HG02938 (cell line): Measurements from ENCODE around the gene UBE2N.
"Not testable (repeated sequence)": the region's sequence is repeated elsewhere in the genome, so short reads cannot be mapped to it uniquely, and the experiment has no call there.

Experiments
- ATAC-seq: cut with Tn5 transposase; IDR thresholded peaks from one replicate; pipeline ENCODE4 v1.9.1; 2021; ENCODE audit warnings: mild to moderate bottlenecking, moderate library complexity; ENCODE audit not compliant: unreplicated experiment

UBE2N gene

DNA sequence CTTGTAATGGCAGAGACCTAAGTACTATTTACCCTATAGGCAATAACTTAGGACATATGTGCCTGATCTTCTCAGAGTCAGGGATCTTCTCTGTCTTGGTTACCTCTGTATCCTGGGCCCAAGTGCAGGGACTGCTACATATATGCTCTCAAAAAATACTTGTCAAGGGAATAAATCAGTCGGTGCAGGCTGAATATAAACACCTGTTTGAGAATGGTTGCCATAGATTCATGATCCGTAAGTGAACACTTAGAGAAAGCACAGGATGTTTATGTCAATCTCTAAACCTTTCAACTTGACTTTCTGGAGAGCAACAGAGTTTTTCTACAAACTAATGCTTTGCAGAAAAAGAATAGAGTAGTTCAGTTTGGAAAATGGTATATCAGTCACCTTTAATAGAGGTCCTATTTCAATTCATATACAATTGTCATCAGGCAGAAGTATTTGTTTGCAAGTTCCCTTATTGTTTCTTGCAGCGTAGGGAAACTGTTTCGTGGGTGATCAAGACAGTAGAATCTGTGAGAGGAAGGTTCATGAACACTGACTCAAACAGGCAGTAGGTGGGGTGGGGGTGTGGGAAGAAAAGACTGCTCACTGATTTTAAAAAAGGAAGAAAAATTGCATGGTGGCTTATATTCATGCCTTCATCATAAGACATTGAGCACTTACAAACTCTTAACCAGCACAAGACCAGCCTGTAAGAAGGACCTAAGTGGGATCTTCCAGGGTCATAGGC is 6.0 kb upstream of the UBE2N start:
- no peak for ATAC-seq

DNA sequence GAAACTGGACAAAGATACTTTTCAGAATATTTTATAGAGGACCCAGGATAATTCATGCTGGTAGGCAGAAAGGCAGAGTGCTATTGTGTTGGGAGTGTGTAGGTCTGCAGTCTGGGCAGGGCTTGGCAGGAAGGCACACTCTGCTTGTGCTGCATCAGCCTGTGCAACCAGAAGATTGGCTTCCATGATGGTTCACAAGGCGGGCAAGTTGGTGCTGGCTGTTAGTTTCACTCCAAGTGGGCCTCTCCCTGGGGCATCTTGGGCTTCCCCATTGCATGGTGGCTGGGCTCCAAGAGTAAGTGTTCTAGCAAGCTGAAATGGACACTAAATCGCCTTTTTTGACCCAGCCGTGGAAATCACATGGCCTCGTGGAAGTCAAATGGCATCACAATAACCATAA is 1.8 kb upstream of the UBE2N start:
- ATAC-seq: no peak

DNA sequence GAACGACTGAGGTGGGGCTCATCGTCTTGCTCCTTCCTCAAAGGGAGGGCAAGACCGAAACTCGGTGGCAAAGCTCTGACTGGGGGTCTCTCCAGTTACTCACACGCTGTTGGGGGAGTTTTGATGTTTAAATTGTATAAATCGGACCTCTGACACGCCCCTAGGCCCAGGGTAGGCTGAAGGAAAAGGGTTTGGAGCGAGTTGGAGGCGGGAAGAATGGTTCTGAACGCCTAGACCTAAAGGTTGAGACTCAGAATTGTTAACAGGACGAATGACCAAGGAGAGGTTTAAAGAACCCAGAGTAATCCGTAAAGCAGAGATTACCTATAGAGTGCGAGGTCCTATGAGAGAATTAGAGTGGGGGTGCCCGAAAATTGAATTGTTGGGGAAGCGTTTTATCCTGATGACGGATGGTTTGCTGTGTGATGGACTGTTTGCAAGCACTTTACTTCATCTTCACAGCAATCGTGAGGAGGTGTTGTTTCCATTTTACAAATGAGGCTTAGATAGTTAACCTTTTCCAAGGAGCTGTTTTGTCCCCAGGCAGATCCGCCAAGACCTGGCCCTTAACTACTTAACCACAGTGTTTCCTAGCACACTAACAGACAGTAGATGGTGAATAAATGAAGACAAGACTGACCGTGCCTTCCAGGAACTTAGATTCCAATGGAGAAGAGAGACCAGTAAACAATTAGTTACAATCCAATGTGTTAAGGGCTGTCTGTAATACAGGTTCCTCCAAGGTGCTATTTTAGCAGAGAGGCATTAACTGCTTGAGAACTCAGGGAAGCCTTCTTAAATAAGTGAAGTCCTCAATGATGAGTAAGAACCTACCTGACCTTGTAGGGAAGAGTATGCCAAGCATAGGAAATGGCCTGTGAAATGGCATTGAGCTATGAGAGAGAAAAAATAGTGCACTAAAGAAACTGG is 929 bp upstream of the UBE2N start:
- no peak for ATAC-seq

DNA sequence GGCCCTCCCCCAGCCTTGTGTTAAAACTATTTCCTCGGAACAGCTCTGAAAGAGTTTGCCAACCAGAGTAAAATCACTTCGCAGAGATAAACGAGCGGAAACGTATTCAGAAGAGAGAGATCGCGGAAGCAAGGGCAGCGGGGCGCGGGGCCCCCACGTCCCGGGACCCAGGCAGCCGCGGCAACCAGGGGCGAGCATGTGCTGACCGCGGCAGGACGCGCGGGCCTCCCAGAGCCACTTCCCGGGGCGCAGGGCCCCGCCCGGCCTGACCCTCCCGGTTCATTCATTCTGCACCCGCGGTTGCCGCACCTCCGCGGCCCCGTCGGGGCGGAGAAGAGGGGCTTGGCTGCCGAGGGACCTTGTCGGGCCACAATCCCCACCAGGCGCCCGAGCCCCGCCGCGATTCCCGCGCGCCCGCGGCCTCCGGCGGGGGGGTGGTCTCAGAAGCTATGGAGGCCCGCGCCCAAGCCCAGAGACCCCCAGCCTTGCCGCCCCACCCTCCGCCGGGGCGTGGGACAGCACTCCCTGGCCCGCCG is 598 bp downstream of the UBE2N start:
- peak; percentile 3 for ATAC-seq

DNA sequence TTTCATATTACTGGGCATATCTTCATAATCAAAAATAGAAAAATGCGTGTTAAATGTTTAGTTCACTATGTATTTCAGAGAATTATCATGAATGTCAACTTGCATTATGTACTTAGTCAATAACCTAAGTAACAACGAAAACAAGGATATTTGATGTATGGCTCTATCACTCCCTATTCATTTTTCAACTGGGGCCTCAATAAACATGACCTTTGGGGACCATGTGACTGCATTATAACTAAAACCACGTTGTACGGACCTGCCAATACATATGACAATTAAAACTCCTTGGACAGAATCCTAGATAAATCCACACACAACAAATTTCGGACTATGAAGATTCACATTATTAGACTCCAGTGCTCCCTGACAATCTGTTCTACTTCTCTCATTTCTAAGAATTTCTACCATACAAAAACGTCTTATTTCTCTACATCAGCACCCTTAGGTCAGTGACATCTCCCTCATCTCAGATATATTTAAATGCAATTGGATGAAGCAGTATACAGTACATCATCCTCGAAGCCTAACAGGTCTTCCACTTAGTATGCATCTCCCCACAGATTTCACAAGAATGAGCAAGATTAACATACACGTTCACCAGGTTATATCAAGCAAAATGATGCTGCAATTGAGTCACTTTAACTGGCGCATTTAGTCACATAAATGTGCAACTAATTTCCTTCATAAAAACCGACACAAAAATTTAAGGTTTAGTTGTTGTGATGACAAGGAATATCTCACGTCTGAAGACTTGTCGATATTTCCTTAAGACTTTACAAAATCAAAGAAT is 1.5 kb downstream of the UBE2N start:
- ATAC-seq: no peak

DNA sequence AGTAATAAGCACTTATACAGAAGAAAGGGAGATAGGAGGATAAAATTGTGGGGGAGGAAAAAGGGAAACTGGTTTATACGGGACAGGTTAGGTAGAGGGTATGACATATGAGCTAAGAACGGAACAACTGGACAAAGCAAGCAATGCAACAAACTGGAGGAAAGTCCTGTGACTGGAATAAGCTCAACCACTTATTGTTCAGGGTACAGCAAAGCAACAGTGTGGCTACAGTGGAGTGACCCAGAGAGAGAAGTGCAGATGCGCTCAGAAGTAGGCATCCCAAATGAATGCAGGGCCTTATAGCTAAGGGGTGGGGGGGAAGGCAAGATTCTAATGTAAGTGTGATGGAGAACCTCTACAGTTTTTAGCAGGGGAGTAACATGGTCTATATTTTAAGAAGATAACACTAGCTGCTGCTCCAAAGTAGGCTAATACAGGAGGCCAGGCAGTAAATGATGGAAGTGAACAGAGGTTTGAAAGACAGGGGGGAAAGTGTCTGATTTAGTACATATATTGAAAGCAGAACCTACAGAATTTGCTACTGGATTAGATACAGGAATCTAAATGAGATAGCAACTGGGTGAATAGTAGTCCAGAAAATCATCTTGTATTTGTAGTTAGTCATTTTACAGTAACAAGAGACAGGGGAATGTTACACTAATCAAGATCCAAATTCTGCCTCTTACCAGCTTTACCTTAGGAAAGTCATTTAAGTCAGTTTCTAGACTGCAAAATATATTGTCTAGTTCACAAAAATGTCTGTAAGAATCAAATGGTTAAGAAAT is 3.3 kb downstream of the UBE2N start:
- ATAC-seq: no peak

DNA sequence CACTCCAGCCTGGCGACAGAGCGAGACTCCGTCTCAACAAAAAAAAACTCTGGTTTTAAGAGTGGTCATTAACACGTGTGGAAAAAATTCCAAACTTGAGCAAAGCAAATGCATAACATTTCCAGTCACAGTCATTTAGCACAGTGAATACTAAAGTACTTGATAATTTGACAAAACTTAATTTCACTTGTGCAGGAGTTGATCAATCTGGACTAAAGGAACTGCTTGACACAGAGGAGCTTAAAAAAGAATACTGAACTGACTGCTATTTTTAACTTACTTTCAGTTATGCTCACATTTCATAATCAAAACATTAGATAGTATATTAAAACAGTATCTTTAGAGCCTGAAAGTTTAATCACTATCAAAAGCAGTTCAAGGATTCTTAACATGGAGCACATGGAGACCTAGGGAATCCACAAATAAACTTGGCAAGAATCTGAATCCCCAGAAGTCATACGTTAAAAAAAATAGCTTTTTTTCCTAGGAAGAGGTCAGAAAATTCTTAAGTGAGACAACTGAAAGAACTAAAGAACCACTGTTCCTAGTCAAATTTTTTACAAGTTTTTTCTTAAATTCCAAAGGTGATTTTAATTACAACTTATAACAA is 7.4 kb downstream of the UBE2N start:
- ATAC-seq: no peak

DNA sequence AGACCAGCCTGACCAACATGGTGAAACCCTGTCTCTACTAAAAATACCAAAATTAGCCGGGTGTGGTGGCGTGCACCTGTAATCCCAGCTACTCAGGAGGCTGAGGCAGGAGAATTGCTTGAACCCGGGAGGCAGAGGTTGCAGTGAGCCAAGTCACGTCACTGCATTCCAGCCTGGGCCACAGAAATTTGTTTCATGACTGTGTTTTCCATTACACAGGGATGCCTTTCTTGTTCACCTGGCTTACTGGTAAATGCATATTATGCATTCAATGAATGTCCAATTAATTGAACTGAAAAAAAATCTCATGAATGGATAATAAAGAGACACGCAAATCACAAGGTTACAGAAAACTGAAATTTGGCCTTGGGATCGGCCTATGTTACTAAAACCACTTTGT is 9.7 kb downstream of the UBE2N start:
- not testable (repeated sequence) for ATAC-seq

DNA sequence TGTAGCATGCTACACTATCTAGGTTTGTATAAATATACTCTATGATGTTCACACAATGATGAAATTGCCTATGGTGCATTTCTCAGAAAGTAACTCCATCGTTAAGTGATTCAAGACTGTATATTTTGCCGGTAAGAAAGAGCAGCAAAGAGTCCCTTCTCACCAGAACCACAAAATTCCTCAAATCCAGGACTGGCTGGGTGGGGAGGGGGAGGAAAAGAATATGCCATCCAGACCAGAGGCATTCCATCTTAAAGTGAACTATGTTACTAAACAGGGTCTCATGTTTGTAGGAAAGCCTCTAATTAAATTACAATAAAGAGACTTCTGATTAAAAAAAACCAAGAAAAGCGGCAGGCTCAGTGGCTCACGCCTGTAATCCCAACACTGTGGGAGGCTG is 11.5 kb downstream of the UBE2N start:
- ATAC-seq: no peak

DNA sequence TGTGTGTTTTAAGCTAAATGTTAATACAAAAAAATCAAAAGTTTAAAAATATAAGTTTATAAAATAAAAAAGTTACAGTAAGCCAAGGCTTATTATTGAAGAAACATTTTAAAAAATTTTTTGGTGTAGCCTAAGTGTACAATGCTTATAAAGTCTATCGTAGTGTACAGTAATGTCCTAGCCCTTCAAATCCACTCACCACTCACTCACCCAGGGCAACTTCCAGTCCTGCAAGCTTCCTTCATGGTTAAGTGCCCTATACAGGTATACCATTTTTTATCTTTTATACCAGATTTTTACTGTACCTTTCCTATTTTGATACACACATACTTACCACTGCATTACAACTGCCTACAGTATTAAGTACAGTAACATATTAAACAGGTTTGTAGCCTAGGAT is 11.9 kb downstream of the UBE2N start:
- no peak for ATAC-seq

DNA sequence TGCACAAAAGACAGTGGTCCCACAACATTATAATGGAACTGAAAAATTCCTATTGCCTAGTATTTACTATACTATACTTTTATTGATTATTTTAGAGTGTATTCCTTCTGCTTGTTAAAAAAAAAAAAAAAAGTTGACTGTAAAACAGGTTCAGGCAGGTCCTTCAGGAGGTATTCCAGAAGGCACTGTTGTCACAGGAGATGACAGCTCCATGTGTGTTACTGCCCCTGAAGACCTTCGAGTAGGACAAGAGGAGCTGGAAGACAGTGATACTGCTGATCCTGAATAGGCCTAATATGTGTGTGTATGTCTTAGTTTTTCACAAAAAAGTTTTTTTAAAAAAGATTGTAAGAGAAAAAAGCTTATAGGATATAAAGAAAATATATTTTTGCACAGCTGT is 12.3 kb downstream of the UBE2N start:
- ATAC-seq: no peak

DNA sequence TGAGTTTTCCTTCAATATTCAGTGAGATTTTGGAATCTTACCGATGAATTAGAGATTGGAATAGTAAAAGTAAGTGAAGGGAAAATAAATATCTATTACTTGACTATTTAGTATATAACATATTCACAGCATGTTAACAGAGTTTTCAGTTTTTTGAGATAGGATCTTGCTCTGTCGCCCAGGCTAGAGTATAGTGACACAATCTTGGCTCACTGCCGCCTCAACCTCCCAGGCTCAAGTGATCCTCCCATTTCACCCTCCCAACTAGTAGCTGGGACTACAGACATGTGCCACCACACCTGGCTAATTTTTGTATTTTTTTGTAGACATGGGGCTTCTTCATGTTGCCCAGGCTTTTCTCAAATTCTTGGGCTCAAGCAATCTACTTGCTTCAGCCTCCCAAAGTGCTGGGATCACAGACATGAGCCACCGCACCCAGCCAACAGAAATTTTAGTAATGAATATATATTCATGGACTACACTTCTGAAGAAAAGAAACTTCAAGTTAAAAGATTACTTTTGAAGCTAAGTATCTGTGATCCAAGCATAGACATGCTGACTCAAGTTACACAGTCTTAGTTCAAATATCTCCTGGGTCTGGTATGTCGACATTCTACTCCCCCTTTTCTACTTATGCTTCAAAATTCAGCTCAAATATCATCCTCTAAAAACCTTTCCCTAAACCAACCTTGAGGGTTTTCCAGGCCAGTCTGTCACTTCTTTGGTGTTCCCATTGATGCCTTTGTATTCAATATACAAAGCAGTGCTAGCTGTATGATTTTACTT is 13.8 kb downstream of the UBE2N start:
- ATAC-seq: no peak

DNA sequence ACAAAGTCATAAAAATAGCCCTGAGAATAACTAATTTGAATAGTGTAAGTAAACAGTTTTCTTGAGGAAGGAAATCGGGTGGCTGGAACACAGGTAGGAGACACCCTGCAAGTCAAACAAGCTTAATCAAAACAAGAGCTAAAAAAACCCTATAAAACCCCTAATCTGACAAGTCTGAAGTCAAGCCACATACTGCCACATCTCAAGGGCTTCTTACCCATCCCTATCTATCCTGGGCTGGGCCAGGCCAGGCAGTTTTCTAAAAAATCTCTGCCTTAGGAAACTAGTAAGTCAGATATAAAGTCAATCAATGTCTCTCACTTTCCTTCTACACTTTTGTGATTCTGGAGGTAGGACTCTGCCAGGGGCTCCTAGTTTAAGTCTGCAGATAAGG is 15.3 kb downstream of the UBE2N start:
- no peak for ATAC-seq

DNA sequence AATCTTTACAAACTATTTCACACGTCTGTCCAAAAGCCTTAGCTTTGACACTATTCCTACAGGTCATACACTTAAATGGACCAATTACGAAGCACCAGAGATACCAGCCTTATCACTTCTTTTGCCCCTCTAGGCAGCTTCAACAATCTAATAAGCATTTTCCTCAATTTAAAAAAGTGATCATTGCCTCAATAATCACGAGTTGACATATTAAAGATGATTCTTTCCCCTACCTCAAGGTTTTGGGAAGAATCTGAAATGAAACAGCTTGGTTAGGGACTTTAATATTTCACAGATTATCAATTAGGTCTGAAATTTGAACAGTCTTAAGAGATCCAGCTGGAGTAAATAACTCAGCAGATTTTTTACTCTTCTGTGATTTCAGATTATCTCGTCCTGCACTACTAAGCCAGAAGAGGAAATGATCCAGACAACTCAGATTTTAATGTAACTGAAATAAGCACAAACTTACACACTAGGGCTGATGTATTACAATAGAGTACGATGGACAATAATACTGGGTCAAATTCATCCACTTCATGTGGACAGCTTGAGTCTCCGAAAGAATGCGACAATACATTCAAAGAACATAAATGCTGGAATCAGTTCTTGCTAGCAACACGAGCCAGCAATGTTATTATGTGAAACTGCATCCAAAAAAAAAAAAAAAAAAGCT is 15.9 kb downstream of the UBE2N start:
- ATAC-seq: no peak

DNA sequence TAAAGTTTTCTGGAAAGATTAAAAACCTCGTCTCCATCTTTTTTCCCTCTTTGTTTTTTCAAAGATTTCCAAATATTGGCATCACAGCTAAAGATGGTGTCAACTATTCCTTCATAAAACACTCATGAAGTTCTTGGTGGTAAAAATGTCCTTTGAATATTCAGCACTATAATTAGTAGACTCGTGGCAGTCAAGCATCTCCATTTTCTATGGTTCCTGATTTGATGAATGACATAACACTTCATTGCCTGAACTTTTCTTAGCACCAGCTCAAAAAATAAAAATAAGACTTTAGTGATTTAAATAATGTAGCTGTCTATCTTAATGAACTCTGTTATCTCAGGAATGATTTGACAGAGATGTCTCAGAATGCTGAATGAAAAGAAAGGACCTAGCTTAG is 19.7 kb downstream of the UBE2N start:
- ATAC-seq: no peak

DNA sequence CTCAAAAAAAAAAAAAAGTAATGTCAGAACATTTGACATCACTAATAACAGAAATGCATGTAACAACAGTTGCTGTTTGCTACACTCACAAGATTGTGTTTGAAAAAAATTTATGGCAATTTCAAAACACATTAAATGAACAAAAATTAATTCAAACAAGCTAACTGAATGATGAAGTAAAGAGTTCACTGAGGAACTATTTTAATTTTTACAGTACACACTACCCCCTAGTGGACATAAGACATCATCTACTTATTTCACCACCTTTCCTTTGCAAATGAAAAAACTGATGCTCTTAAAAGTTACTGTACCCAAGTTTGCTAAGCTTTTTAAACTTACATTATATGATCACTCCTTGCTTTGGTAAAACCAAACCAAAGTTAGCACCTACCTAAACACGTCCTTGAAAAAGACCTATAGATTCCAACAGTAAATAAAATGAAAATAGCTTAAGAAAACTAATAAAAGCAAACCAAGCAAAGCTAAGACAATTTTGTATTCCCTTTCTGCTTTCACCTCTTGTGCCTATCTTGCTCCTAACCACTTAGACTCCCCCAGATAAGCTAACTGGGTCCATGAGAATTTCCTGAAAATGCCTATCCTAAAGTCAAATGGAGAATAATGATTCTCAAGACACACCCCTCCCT is 22.2 kb downstream of the UBE2N start:
- no peak for ATAC-seq

DNA sequence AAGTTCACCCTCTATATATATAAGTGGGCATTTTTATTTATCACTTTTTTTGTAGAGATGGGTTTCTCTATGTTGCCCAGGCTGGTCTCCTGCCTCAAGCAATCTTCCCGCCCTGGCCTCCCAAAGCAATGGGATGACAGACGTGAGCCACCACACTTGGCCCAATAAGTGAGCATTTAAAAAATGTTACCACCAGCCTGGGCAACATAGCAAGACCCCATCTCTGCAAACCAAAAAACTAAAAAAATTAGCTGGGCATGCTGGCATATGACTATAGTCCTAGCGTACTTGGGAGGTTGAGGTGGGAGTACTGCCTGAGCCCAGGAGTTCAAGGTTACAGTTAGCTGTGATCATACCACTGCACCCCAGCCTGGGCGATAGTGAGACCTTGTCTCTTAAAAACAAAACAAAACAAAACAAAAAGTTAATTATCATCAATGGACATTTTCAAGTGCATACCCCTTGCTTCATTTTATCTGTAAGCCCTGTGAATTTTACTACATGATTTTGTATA is 23.7 kb downstream of the UBE2N start:
- no peak for ATAC-seq
